HepG2 (cell line): Measurements from ENCODE around the gene CES2. TPM values are rescaled to one million over a fixed set of nuclear protein-coding genes. Genes with fewer than 3 reads are reported as not detected.

Source experiments
- AKNA ChIP-seq: sonication (generic); formaldehyde crosslinking; IDR thresholded peaks from 2 replicates; pipeline ENCODE4 v1.4.0; 2020; ENCODE audit warnings: missing genetic modification reagents, borderline replicate concordance
- ARNT ChIP-seq: fragments of 450-650 bp; IDR thresholded peaks from 2 replicates; pipeline ENCODE4 v1.6.1; 2017
- CBX5 ChIP-seq: sonication (generic); formaldehyde crosslinking; IDR thresholded peaks from 2 replicates; pipeline ENCODE4 v1.4.0; 2020; ENCODE audit warnings: missing genetic modification reagents, borderline replicate concordance
- HMG20A ChIP-seq: IDR thresholded peaks from 2 replicates; pipeline ENCODE4 v1.6.1; 2016; ENCODE audit warnings: borderline replicate concordance
- KLF12 ChIP-seq: sonication (generic); formaldehyde crosslinking; IDR thresholded peaks from 2 replicates; pipeline ENCODE4 v1.4.0; 2020; ENCODE audit warnings: missing genetic modification reagents, borderline replicate concordance
- KLF15 ChIP-seq: sonication (generic); formaldehyde crosslinking; IDR thresholded peaks from 2 replicates; pipeline ENCODE4 v1.8.1; 2023; ENCODE audit warnings: borderline replicate concordance, mild to moderate bottlenecking, inconsistent platforms, missing genetic modification reagents, mixed read lengths
- KLF16 ChIP-seq, 2 experiments: sonication (generic) in 1 of 2; formaldehyde crosslinking in 1 of 2; IDR thresholded peaks; 2 replicates each; pipeline versions ENCODE4 v1.6.1 to v1.8.0; 2016 to 2023; ENCODE audit warnings: missing genetic modification reagents in 2 of 2, missing compliant biosample characterization in 1 of 2
- MIER2 ChIP-seq: IDR thresholded peaks from 2 replicates; pipeline ENCODE4 v1.6.1; 2016; ENCODE audit warnings: missing biosample characterization, missing genetic modification reagents
- NAIF1 ChIP-seq: sonication (generic); formaldehyde crosslinking; IDR thresholded peaks from 2 replicates; pipeline ENCODE4 v1.5.0; 2020; ENCODE audit warnings: mild to moderate bottlenecking, missing genetic modification reagents, borderline replicate concordance
- POLR2A ChIP-seq, 2 experiments: IDR thresholded peaks; 2 replicates each; pipeline ENCODE4 v1.6.1; 2011; ENCODE audit warnings: low read depth in 2 of 2, low read length in 2 of 2, mild to moderate bottlenecking in 1 of 2, moderate library complexity in 1 of 2; ENCODE audit not compliant: insufficient read depth in 1 of 2
- RBFOX2 ChIP-seq: fragments of 200-400 bp; formaldehyde crosslinking; IDR thresholded peaks from 2 replicates; pipeline ENCODE4 v1.6.1; 2017; ENCODE audit warnings: low read depth, mild to moderate bottlenecking, low read length
- RXRA ChIP-seq: sonication (generic); formaldehyde crosslinking; IDR thresholded peaks from 2 replicates; pipeline ENCODE4 v1.5.1; 2020; ENCODE audit warnings: missing genetic modification reagents
- SIN3B ChIP-seq: fragments of 150-350 bp; IDR thresholded peaks from 2 replicates; pipeline ENCODE4 v1.6.1; 2014; ENCODE audit warnings: low read length
- SKI ChIP-seq: fragments of 450-650 bp; IDR thresholded peaks from one replicate; pipeline ENCODE4 v1.6.1; 2018; ENCODE audit warnings: mild to moderate bottlenecking; ENCODE audit not compliant: partially characterized antibody
- SOX6 ChIP-seq, 2 experiments: fragments of 450-650 bp in 1 of 2; sonication (generic) in 1 of 2; formaldehyde crosslinking in 1 of 2; IDR thresholded peaks; 2 replicates each; pipeline versions ENCODE4 v1.4.0 to v1.6.1; 2017 to 2020; ENCODE audit warnings: antibody characterized with exemption in 1 of 2, mild to moderate bottlenecking in 1 of 2, missing genetic modification reagents in 1 of 2
- SP4 ChIP-seq: sonication (generic); formaldehyde crosslinking; IDR thresholded peaks from 2 replicates; pipeline ENCODE4 v1.8.1; 2023; ENCODE audit warnings: mild to moderate bottlenecking, missing genetic modification reagents
- STAG1 ChIP-seq: sonication (generic); formaldehyde crosslinking; IDR thresholded peaks from 2 replicates; pipeline ENCODE4 v1.4.0; 2020; ENCODE audit warnings: missing genetic modification reagents
- TFAP4 ChIP-seq: sonication (generic); IDR thresholded peaks from 2 replicates; pipeline ENCODE4 v1.6.1; 2016; ENCODE audit warnings: low read depth, borderline replicate concordance
- ZBTB8A ChIP-seq: sonication (generic); formaldehyde crosslinking; IDR thresholded peaks from 2 replicates; pipeline ENCODE4 v1.4.0; 2020; ENCODE audit warnings: mild to moderate bottlenecking, low read depth, missing genetic modification reagents, borderline replicate concordance
- ZNF136 ChIP-seq: sonication (generic); formaldehyde crosslinking; IDR thresholded peaks from 2 replicates; pipeline ENCODE4 v1.8.1; 2022; ENCODE audit warnings: low read depth, mild to moderate bottlenecking, moderate library complexity, missing genetic modification reagents
- ZNF3 ChIP-seq: IDR thresholded peaks from 2 replicates; pipeline ENCODE4 v1.7.0; 2017; ENCODE audit warnings: inconsistent platforms
- ZNF30 ChIP-seq: sonication (generic); formaldehyde crosslinking; IDR thresholded peaks from 2 replicates; pipeline ENCODE4 v1.5.0; 2020; ENCODE audit warnings: mild to moderate bottlenecking, missing genetic modification reagents
- ZNF326 ChIP-seq: sonication (generic); formaldehyde crosslinking; IDR thresholded peaks from 2 replicates; pipeline ENCODE4 v1.4.0; 2020; ENCODE audit warnings: missing genetic modification reagents, borderline replicate concordance
- ZNF546 ChIP-seq: sonication (generic); formaldehyde crosslinking; conservative IDR thresholded peaks from 2 replicates; pipeline ENCODE4 v1.8.1; 2023; ENCODE audit warnings: mild to moderate bottlenecking, missing genetic modification reagents
- ZNF564 ChIP-seq: sonication (generic); formaldehyde crosslinking; IDR thresholded peaks from 2 replicates; pipeline ENCODE4 v1.8.1; 2023; ENCODE audit warnings: mild to moderate bottlenecking, missing genetic modification reagents
- polyA plus RNA-seq, 8 experiments: library from polyadenylated mRNA; depleted of rRNA in 3 of 8; stranded (reverse) in 7 of 8; unstranded in 1 of 8; fragments of >200 nt; fragmentation: Illumina TruSeq in 4 of 8; extraction: Trizol in 4 of 8; gene quantifications; 2 replicates each; pipeline versions ENCODE4 v1.2.1 to v1.2.3, GENCODE V29; 2011 to 2016; ENCODE audit warnings: low read depth in 4 of 8, missing spikeins in 1 of 8, mixed read lengths in 1 of 8; ENCODE audit not compliant: insufficient read depth in 1 of 8
- total RNA-seq, 5 experiments: library from RNA; depleted of rRNA; stranded (reverse); fragments of >200 nt; fragmentation: Illumina TruSeq; extraction: Trizol; gene quantifications; 2 replicates each; pipeline ENCODE4 v1.2.3, GENCODE V29; 2016; ENCODE audit warnings: low read depth in 1 of 5

Gene CES2
- total and polyA plus RNA-seq, 2 of the 13 experiments (the other 11 are each of a cell fraction or from before 2014, with no cell fraction given): 50.6 to 63.8 TPM

GRCh38 chr16:66977341-66978113 is 42.2 kb downstream of the CES2 start (continued):
- no peak for TF ChIP-seq ZNF546 (CRISPR knock-in tag)
- TF ChIP-seq HMG20A (CRISPR knock-in tag): no peak
- no peak for TF ChIP-seq AKNA (CRISPR knock-in tag)
- TF ChIP-seq ZNF136 (CRISPR knock-in tag): 0 out of 2 replicates have a peak, but pooled peaks have one; percentile 70
- TF ChIP-seq TFAP4: peak; percentile 37; the same call in 1 of the 2 replicates
- no peak for TF ChIP-seq ZNF30 (CRISPR knock-in tag)
- no peak for TF ChIP-seq RBFOX2
- TF ChIP-seq RXRA (CRISPR knock-in tag): peak; percentile 79
- no peak for TF ChIP-seq ZNF326 (CRISPR knock-in tag)
- TF ChIP-seq SIN3B: peak; percentile 68; the same call in 1 of the 2 replicates
- no peak for TF ChIP-seq ZBTB8A
- no peak for TF ChIP-seq KLF15 (CRISPR knock-in tag)
- TF ChIP-seq MIER2 (CRISPR knock-in tag): peak; percentile 81
- TF ChIP-seq ZNF564: no peak
- TF ChIP-seq STAG1 (CRISPR knock-in tag): peak; percentile 100
- no peak for TF ChIP-seq ZNF3 (CRISPR knock-in tag)
- TF ChIP-seq ARNT: no peak
- TF ChIP-seq NAIF1 (CRISPR knock-in tag): 0 out of 2 replicates have a peak, but pooled peaks have one; percentile 15
- peak; percentile 38; the same call in 1 of the 2 replicates for TF ChIP-seq KLF12 (CRISPR knock-in tag)
- no peak; a peak in 1 of 4 replicates for TF ChIP-seq POLR2A (IDR thresholded peaks at IDR 0.05; ENCODE audit: insufficient read depth in 1 of 2, low read depth in 2 of 2, low read length in 2 of 2)
- no peak for TF ChIP-seq SOX6 (IDR thresholded peaks at IDR 0.05)
- peak; percentile 45; the same call in 1 of the 2 replicates for TF ChIP-seq SOX6 (CRISPR knock-in tag; IDR thresholded peaks at IDR 0.05)
- TF ChIP-seq SP4 (CRISPR knock-in tag): 0 out of 2 replicates have a peak, but pooled peaks have one; percentile 24
- peak in 1 of 2 experiments; percentile 87; a peak in 2 of 4 replicates for TF ChIP-seq KLF16 (CRISPR knock-in tag; IDR thresholded peaks at IDR 0.05)
- peak; percentile 74; the same call in 1 of the 2 replicates for TF ChIP-seq CBX5 (CRISPR knock-in tag)
- TF ChIP-seq SKI: peak; percentile 53
